KOPT-K1 (cell line): ENCODE measurements around the gene CCR7.

Source experiments
- H3K27ac ChIP-seq: fragments of 200-600 bp; sonication (generic); 2 replicates; pipeline ENCODE4 v1.5.1; 2016; ENCODE audit warnings: antibody characterized with exemption, mild to moderate bottlenecking, low read depth, low read length; ENCODE audit not compliant: poor library complexity, severe bottlenecking
- H3K36me3 ChIP-seq: fragments of 200-600 bp; sonication (generic); 2 replicates; pipeline ENCODE4 v1.5.1; 2017; ENCODE audit warnings: antibody characterized with exemption, mild to moderate bottlenecking, low read length, moderate library complexity; ENCODE audit not compliant: insufficient read depth
- H3K9me3 ChIP-seq: fragments of 200-600 bp; sonication (generic); 2 replicates; pipeline ENCODE4 v1.5.1; 2017; ENCODE audit warnings: antibody characterized with exemption, low read length, mild to moderate bottlenecking; ENCODE audit not compliant: insufficient read depth, poor library complexity, severe bottlenecking

The CCR7 gene, protein sequence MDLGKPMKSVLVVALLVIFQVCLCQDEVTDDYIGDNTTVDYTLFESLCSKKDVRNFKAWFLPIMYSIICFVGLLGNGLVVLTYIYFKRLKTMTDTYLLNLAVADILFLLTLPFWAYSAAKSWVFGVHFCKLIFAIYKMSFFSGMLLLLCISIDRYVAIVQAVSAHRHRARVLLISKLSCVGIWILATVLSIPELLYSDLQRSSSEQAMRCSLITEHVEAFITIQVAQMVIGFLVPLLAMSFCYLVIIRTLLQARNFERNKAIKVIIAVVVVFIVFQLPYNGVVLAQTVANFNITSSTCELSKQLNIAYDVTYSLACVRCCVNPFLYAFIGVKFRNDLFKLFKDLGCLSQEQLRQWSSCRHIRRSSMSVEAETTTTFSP

DNA sequence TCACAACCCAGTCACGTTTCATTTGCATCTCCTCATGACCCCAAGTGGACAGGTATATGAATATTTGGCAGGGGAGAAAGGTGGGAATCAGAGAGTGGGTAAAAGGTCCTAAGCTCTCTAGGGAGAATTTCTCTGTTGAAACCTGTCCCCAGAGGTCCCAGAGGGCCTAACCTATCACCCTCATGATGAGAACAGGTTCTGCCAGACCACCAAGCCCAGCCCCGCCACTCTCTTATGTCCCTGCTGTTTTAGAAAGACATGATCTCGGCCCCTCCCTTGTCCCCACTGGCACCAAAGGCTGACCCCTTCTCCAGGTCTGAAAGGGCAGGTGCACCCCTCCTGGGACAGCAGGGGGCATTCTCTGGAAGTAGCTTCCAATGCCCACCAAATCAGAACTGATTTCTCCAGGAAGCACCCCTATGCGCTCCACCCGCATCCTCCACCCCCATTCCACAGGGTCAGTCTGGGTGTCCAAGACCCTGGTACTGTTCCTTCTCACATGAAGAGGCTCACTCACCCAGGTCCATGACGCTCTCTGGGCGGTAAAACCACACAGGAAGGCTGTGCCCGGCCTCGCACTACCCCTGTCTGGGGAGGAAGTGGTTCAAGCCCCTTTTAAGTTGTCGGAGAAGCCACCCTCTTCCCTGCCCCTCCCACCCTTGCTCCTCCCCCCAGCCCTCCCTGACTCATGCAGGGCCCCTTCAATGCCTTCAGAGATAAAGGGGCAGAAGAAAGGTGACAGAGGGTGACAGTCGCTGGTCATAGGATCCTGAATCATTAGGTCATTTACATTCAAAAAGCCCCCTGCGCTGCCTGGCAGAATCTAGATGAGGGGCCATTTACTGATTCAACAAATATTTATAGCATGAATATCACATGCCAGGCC lies at the start of gene CCR7:
TSS of gene CCR7 (minus strand) at position 590 of the 886 bp plus-strand sequence. CDS start at position 527, 63 bp downstream.
- Histone ChIP-seq H3K36me3 (no peaks in the 10 kb centered on the region), H3K27ac (peak within 1 kb of the TSS; percentile 61), H3K9me3 (peaks cover 17% of the 10 kb centered on the region)

DNA sequence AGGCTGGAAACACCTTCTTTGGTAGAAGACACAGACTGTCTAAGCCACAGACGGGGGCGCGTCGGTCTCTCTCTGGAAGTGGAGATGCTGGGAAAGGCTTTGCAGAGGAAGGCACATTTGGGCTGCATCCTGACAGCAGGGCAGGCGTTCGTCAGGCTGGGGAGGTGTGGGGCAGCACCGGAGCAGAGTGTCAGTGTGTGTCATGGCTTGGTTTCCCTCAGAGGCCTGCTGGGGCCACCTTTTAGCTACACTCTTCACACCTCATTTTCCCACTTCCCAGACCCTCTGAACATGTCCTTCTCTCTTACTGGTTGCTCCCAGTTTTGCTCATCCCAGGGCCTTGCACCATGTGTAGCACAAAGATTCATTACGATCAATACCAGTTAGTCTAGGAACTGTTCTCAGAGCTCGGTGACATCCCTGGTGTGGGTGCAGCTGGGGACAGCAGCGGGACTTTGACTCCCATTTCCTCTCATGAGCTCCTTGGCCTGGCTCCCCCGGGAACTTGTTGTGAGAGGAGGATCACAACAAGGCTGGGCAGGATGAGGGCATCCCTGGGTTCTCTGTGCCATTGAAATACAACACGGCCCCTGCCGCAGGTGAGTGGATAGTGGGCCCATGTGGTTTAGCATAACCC lies 49.3 kb upstream of the CCR7 start:
- Histone ChIP-seq H3K36me3 (no peaks in the 10 kb centered on the region), H3K27ac (no peak overlapping the region), H3K9me3 (no peaks in the 10 kb centered on the region)

DNA sequence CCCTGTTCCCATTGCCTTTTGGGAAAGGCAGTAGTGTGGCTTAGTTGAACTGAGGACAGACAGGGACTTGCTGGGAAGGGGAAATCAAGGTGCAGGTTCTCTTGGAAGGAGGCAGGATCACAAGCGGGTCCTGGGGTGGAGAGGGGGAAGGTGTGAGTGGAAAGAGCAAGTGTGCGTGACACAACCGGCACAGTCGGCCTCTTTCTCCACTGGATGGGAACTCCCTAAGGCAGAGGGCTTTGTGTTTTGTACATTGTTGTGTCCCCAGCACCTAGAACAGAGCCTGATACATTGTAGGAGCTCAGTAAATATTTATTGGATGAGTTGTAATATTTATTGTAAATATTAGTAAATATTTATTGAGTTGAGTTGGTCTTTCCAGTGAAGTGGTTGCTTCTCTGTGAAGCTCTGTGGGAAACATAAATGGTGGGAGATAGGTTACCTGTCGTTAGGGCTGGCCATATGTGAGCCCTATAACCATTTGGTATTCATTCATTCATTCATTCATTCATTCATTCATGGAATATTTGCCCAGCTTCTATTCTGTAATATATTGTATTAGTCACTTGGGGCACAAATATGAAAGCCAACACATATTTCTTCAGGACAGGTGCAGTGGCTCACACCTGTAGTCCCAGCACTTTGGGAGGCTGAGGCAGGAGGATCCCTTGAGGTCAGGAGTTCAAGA lies 48.3 kb upstream of the CCR7 start:
- Histone ChIP-seq H3K27ac (no peak overlapping the region), H3K36me3 (no peaks in the 10 kb centered on the region), H3K9me3 (no peaks in the 10 kb centered on the region)

DNA sequence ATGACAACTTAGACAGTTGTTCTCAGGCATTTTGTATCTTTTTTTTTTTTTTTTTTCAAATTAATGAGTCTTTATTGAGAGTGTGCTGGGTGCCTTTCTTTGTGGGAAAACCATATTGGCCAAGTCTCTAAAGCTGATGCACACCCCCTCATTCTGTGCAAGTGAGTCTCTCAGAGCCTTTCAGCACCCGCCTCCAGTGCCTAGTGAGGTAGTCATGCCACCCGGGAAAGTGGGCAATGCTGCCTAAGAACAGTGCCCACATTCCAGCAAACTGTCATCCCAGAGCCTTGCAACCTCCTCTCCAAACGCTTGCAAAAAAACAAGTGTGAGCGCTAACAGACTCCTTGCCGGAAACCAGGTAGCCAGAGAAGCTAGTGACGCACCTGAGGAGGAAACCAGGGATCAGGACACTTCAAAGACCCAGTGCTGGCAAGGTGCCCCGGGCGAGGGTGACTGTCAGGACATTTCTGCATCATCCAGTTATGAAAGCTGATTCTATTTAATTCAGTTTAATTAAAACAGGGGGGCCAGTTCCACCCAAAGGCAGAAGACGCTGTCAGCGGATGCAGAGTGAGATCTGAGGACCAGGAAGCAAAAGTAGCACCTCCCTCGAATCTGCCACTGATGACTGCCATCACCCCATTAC lies 47.5 kb upstream of the CCR7 start:
- Histone ChIP-seq H3K27ac (no peak overlapping the region), H3K36me3 (no peaks in the 10 kb centered on the region), H3K9me3 (no peaks in the 10 kb centered on the region)

DNA sequence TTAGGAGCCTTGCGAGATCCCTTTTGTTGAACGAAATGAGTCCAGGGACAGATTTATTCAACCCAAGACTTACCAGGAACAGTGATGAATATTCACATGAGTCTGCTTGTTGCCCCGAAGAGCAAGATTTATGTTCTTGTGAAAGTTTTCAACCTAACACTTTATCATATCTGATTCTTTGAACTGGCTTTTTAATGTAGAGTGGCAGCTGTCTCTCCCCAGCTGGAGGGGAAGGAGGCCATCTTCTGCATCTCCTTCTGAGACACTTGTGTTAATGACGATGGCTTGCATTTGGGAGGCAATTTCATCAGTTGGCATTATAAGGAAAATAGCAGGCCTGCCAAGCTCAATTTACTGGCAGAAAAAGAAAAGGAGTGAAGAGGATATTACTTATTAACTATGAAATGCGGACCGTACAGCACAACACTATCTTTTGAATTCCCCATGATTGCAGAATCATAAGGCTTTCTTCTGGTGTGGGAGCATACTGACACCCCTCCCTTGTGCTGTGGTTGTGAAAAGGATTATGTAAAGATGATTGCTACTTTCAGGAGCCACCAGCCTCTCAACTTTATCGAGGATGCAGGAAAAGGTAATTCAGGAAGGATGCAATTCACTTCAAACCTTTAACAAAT lies 46.7 kb upstream of the CCR7 start:
- Histone ChIP-seq H3K27ac (no peak overlapping the region), H3K9me3 (no peaks in the 10 kb centered on the region), H3K36me3 (no peaks in the 10 kb centered on the region)

DNA sequence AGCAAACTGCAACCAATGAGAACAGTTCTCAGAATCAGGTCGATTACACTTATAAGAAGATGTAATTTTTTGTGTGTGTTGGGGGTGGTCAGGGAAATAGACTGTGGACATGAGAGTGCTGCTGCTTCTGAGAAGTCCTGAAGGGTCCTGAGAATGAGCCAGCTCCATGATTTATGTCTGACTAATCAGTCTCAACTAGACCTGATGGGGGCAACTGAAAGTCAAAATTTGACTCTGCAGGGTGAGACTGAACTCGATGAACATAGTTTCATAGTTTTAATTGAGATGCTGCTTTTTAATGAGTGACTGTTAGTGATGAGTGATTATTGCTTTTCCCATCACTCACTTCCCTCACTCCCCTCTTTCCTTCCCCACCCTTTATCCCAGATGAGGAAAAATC lies 45.1 kb upstream of the CCR7 start:
- no peaks in the 10 kb centered on the region for H3K36me3 ChIP-seq
- no peaks in the 10 kb centered on the region for H3K9me3 ChIP-seq
- H3K27ac ChIP-seq, result no peak overlapping the region

DNA sequence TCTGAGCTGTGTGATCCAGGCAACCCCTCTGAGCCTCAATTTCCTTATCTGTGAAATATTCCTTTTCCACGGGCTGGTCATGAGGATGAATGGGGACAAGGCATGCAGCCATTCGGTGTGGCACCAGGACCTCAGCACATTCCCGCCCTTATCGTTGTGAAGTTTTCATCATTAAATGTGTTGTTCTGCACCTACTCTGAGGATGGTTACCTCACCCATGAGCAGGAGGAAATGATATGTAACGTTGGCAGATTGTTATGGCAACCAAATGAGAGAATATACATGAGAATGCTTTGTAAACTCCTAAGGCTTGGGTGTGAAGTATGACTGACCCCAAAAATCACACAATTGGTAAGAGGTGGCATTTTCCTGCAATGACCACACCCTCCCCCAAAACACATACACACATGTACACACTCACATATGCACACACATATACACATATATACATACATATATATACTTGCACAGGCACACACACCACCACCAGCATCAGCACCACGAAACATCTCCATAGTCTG lies 42.8 kb upstream of the CCR7 start:
- Histone ChIP-seq H3K27ac (no peak overlapping the region), H3K9me3 (no peaks in the 10 kb centered on the region), H3K36me3 (no peaks in the 10 kb centered on the region)

DNA sequence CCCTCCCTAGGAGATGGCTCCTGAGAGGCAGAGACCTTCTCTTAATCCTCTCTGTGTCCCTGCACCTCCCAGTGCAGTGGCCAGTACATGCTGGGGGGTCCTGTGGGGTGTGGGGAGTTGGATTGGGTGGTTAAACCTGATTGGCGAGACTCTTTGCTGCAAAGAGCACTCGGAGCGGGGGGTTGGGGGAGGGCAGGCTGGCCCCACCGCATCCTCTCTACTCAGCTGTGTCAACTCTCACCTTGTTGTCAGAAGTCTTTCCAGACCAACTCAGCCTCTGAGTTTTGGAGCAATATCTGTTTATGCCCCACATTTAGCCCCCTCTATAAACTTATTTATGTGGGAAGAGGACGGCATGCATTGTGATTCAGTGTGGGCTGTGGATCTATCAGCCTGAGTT lies 42.4 kb upstream of the CCR7 start:
- H3K27ac ChIP-seq, result no peak overlapping the region
- H3K36me3 ChIP-seq, result no peaks in the 10 kb centered on the region
- H3K9me3 ChIP-seq, result no peaks in the 10 kb centered on the region

DNA sequence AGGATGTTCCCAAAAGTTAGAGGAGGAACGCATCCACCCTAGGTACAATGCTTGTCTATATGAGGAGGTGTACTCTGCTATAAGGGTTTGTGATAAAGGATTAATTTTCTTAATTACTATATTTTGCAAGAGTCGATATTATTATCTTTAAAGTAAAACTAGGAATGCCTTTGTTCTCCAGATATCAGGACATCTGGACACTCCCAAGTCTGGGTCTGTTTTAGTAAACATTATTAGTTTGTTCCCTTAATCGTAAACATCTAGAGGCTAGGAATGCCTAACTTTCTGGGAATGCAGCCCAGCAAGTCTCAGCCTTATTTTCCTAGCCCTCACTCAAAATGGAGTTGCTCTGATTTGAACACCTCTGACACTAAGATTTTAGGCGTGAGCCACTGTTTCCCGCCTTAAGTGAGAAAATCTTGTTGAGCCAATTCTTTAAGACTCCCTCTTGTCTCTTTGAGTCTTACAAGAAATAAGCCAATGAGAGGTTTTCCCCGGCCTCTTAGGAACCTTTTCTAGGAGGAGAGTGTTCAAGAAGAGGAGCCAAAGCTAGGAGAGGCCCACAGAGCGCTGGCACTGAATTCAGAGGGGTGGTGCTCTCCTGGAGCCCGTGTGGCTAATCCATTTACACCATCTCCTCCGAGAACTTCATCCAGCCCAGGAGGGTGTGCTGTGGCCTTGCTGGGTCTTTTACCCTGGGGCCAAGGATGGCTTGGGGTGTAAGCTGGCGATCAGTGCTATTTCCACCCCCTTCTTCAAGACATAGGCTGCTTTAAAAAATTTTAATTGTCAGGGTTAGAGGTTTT lies 41.5 kb upstream of the CCR7 start:
- no peak overlapping the region for H3K27ac ChIP-seq
- H3K9me3 ChIP-seq, result no peaks in the 10 kb centered on the region
- H3K36me3 ChIP-seq, result no peaks in the 10 kb centered on the region

DNA sequence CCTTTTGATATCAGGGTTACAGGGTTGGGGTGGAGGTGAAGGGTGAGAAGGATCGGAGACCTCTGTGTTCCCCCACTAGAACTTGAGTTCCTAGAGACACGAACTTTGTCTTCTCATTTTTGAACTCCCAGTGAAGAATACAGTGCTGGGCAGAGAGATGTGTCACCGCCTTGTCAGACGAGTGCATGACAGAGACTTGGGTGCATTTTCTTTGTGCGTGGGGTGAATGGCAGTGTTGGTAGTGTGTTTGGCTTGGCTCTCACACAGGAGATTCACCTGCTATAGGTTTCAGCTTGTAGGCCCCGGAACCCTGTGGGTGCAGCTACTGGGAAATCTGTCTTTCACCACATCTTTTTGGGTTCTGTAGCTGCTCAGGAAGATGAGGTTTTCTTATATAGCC lies 40.0 kb upstream of the CCR7 start:
- no peak overlapping the region for H3K27ac ChIP-seq
- H3K36me3 ChIP-seq, result no peaks in the 10 kb centered on the region
- no peaks in the 10 kb centered on the region for H3K9me3 ChIP-seq

DNA sequence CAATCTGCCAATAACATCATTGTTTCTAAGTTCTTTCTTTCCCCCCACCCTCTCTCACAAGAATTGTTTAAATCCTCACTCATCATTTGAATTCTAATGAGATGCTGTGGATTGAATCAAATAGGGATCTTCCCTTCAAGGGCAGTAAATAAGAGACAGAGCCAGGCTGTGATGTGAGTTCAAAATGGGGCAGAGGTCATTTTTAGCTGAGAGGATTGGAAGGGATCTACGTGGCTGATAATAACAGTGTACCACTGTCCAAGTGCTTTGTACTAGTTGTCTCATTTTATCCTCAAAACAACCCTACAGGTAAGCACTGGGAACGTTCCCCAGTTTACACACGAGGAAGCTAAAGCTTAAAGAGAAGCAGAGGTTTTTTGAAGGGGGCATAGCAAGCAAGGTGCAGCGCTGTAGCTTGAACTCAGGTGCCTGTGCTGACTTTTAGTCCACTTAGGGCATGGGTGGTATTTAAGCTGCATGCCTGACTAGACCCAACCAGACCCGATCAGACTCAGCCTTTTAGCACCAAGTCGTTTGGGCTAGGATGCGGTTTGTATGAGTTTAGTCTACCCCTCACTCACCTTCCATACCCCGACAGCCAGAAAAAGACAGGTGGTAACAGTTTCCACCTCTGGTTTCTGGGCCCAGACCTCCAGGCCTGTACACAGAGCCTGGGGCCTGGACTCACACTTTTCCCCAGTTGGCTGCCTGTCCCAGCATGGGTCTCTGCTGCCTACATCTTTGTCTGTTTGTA lies 39.2 kb upstream of the CCR7 start:
- Histone ChIP-seq H3K9me3 (no peaks in the 10 kb centered on the region), H3K36me3 (no peaks in the 10 kb centered on the region)

DNA sequence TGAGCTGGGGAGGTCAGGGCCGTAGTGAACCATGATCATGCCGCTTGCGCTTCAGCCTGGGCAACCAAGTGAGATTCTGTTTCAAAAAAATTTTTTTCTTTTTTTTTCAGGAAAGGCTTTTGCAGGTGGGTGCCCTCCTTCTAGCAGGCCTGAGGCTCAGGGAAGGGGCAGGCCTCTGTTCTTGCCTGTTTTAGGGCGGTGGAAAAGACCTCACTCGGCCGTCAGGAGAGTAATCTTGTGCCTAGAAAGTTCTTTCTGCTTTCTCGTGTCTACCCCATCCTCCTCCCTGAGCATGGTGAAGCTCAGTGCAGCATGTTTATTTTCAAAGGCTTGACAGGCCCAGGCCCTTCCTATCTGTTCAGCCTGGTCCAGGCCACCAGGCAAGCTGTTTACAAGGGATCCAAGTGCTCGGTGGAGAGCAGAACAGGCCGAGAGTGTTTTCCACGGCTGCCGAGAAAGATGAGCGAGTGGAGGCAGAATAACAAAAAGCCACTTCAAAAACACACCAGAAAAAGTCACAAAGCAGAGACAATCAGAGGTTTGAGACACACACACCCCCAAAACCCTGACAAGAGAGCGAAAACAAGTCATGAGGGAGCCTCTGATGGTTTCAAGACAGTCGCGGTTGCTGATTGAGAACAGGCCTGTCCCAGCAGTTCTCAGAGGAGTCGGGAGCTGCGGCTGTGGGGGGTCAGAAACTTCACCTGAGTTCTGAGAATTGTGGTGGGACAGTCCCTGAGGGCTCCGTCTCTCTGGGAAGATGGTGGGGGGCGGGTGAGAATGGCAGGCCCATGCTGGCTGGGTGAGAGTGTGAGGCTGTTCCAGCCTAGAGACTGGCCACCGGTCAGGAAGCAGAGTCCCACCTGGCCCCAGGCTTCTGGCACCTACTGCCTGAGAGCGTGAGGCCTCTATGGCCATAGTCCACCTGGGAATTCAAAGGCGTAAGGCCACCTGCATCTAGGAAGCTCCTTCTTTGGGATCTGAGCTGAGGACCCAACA lies 37.5 kb upstream of the CCR7 start:
- no peak overlapping the region for H3K27ac ChIP-seq
- H3K36me3 ChIP-seq, result no peaks in the 10 kb centered on the region
- no peaks in the 10 kb centered on the region for H3K9me3 ChIP-seq

More for the DNA sequence above, 39.2 kb upstream of the CCR7 start:
- H3K27ac ChIP-seq, result no peak overlapping the region
